CD14-positive monocyte (primary cell): ENCODE results near the gene EYS. TPM values are rescaled to one million over a fixed set of nuclear protein-coding genes. Genes with fewer than 3 reads are reported as not detected.

Experiments used
- DNase-seq, 3 donors: peaks; one replicate each; pipeline ENCODE4 v3.0.0-alpha.2; 2011 to 2022
- H2AFZ ChIP-seq: 2 replicates; pipeline ENCODE4 v1.6.0; 2012; ENCODE audit warnings: mild to moderate bottlenecking, low read depth, low read length, inconsistent platforms; ENCODE audit not compliant: insufficient read depth, poor library complexity, severe bottlenecking
- H3K27ac ChIP-seq, 2 donors: 1 replicate in 1 of 2; 2 replicates in 1 of 2; pipeline ENCODE4 v1.5.1; 2012 to 2013; ENCODE audit warnings: low read length in 2 of 2, control low read depth in 1 of 2, inconsistent platforms in 1 of 2, low read depth in 1 of 2, mild to moderate bottlenecking in 1 of 2
- H3K27me3 ChIP-seq, 2 donors: one replicate each; pipeline versions ENCODE4 v1.6.0 to v1.6.1; 2011 to 2013; ENCODE audit warnings: low read length in 2 of 2; ENCODE audit not compliant: control insufficient read depth in 2 of 2, insufficient read depth in 2 of 2
- H3K36me3 ChIP-seq, 2 donors: replicated peaks in 1 of 2; 1 replicate in 1 of 2; 2 replicates in 1 of 2; pipeline versions ENCODE4 v1.5.1 to v1.6.1; 2012 to 2013; ENCODE audit warnings: low read length in 2 of 2, control low read depth in 1 of 2, inconsistent platforms in 1 of 2, mild to moderate bottlenecking in 1 of 2; ENCODE audit not compliant: insufficient read depth in 2 of 2, control insufficient read depth in 1 of 2
- H3K4me1 ChIP-seq, 2 donors: 1 replicate in 1 of 2; 2 replicates in 1 of 2; pipeline versions ENCODE4 v1.5.1 to v1.6.1; 2012 to 2013; ENCODE audit warnings: low read length in 2 of 2, control low read depth in 1 of 2, inconsistent platforms in 1 of 2, mild to moderate bottlenecking in 1 of 2, moderate library complexity in 1 of 2; ENCODE audit not compliant: insufficient read depth in 2 of 2, control insufficient read depth in 1 of 2
- H3K4me2 ChIP-seq: replicated peaks from 2 replicates; pipeline ENCODE3; 2012; ENCODE audit warnings: low read length, moderate library complexity, mild to moderate bottlenecking; ENCODE audit not compliant: poor library complexity, severe bottlenecking; ENCODE audit errors: extremely low read depth
- H3K4me3 ChIP-seq, 3 experiments: fragments of 200-600 bp in 1 of 3; sonication (generic) in 1 of 3; replicated peaks in 1 of 3; 1 replicate in 2 of 3; 2 replicates in 1 of 3; pipeline ENCODE4 v1.5.1; 2011 to 2013; ENCODE audit warnings: low read length in 3 of 3, mild to moderate bottlenecking in 3 of 3, control low read depth in 2 of 3, low read depth in 2 of 3, inconsistent platforms in 1 of 3, moderate library complexity in 1 of 3
- H3K79me2 ChIP-seq: 2 replicates; pipeline ENCODE4 v1.6.0; 2012; ENCODE audit warnings: mild to moderate bottlenecking, control low read depth, inconsistent platforms, low read length, moderate library complexity; ENCODE audit not compliant: insufficient read depth
- H3K9ac ChIP-seq: 2 replicates; pipeline ENCODE4 v1.6.0; 2017; ENCODE audit warnings: low read length, mild to moderate bottlenecking; ENCODE audit not compliant: insufficient read depth, poor library complexity, severe bottlenecking
- H3K9me3 ChIP-seq, 2 donors: replicated peaks in 1 of 2; 1 replicate in 1 of 2; 2 replicates in 1 of 2; pipeline versions ENCODE4 v1.5.1 to v1.6.1; 2012 to 2013; ENCODE audit warnings: low read length in 2 of 2, control low read depth in 1 of 2; ENCODE audit not compliant: control insufficient read depth in 1 of 2, insufficient read depth in 1 of 2
- H4K20me1 ChIP-seq: 2 replicates; pipeline ENCODE4 v1.6.0; 2012; ENCODE audit warnings: mild to moderate bottlenecking, low read length, control low read depth, moderate library complexity; ENCODE audit not compliant: insufficient read depth
- H3K27ac Mint-ChIP-seq, 7 donors: one replicate each; pipeline ENCODE4 v1.8.0; 2020; ENCODE audit warnings: mild to moderate bottlenecking in 7 of 7, mixed read lengths in 7 of 7, moderate library complexity in 6 of 7, inconsistent platforms in 2 of 7
- H3K27me3 Mint-ChIP-seq, 3 donors: one replicate each; pipeline ENCODE4 v1.8.0; 2021 to 2022; ENCODE audit warnings: low read depth in 3 of 3, mild to moderate bottlenecking in 3 of 3, mixed read lengths in 3 of 3, moderate library complexity in 3 of 3, inconsistent platforms in 1 of 3
- H3K36me3 Mint-ChIP-seq, 2 donors: one replicate each; pipeline ENCODE4 v1.8.0; 2020; ENCODE audit warnings: mixed read lengths in 2 of 2, inconsistent platforms in 1 of 2, mild to moderate bottlenecking in 1 of 2
- H3K4me1 Mint-ChIP-seq: one replicate; pipeline ENCODE4 v1.8.0; 2020; ENCODE audit warnings: mild to moderate bottlenecking, mixed read lengths
- H3K4me3 Mint-ChIP-seq, 2 donors: one replicate each; pipeline ENCODE4 v1.8.0; 2020; ENCODE audit warnings: mild to moderate bottlenecking in 2 of 2, mixed read lengths in 2 of 2, moderate library complexity in 1 of 2
- H3K9me3 Mint-ChIP-seq, 7 donors: one replicate each; pipeline ENCODE4 v1.8.0; 2020 to 2022; ENCODE audit warnings: mixed read lengths in 7 of 7, mild to moderate bottlenecking in 6 of 7, moderate library complexity in 6 of 7, inconsistent platforms in 2 of 7
- CTCF ChIP-seq: fragments of 200-600 bp; IDR thresholded peaks from one replicate; pipeline ENCODE4 v1.8.0; 2022; ENCODE audit warnings: antibody characterized with exemption, mild to moderate bottlenecking
- WGBS: methylation state at CpG from one replicate; pipeline ENCODE4 v1.1.5; 2013; ENCODE audit warnings: missing lambda C conversion rate; ENCODE audit not compliant: insufficient coverage; 5-methylcytosine and 5-hydroxymethylcytosine counted together
- intact Hi-C, 2 donors: fragments of 100-400 bp; cut with micrococcal nuclease; formaldehyde crosslinking; loops; one replicate each; pipeline versions ENCODE4 v1.15.0 to v1.15.1; 2023
- polyA plus RNA-seq, 3 donors: library from polyadenylated mRNA; depleted of rRNA in 1 of 3; unstranded in 2 of 3; stranded (reverse) in 1 of 3; fragments of 300-500 nt in 2 of 3; fragments of >200 nt in 1 of 3; fragmentation: Illumina TruSeq in 2 of 3; gene quantifications; 1 replicate in 2 of 3; 2 replicates in 1 of 3; pipeline ENCODE4 v1.2.3, GENCODE V29; 2012 to 2021

The EYS gene
- polyA plus RNA-seq, 3 donors, result 0.01 to 0.03 TPM; not detected in 1

GRCh38 chr6:64334636-64335035 is 1372.4 kb downstream of the EYS start:
- Histone ChIP-seq H4K20me1 (no peaks in the 10 kb centered on the region), H3K27ac (no peak overlapping the region), H3K27me3 (no peaks in the 10 kb centered on the region), H3K9me3 (no peaks in the 10 kb centered on the region), H3K4me3 (no peak overlapping the region), H2AFZ (no peak overlapping the region), H3K36me3 (no peaks in the 10 kb centered on the region), H3K4me2 (no peak overlapping the region), H3K79me2 (no peaks in the 10 kb centered on the region), H3K4me1 (no peaks in the 10 kb centered on the region), H3K9ac (no peak overlapping the region)
- Mint-ChIP-seq H3K27ac (no peak overlapping the region), H3K4me1 (no peaks in the 10 kb centered on the region), H3K27me3 (peaks cover 0 to 1% (median 0%) of the 10 kb centered on the region in 3 donors), H3K9me3 (peaks cover 0 to 5% (median 0%) of the 10 kb centered on the region in 7 donors), H3K4me3 (no peak overlapping the region), H3K36me3 (no peaks in the 10 kb centered on the region)
- DNase-seq, result no peak
- TF ChIP-seq CTCF, result no peak
- WGBS, result no CpG with 5 or more reads among the region's 1 CpG
- intact Hi-C loops, result loop anchor here in 1 of 2 donors (5.0 kb wide), 1 partner anchor 412 kb away; no protein-coding TSS in a partner anchor

GRCh38 chr6:64330694-64331307 is 1376.2 kb downstream of the EYS start:
- Histone ChIP-seq H4K20me1 (no peaks in the 10 kb centered on the region), H3K79me2 (no peaks in the 10 kb centered on the region), H3K27ac (no peak overlapping the region), H3K9ac (no peak overlapping the region), H3K36me3 (no peaks in the 10 kb centered on the region), H3K27me3 (no peaks in the 10 kb centered on the region), H2AFZ (no peak overlapping the region), H3K4me1 (no peaks in the 10 kb centered on the region), H3K4me3 (no peak overlapping the region), H3K9me3 (peaks cover 0 to 8% of the 10 kb centered on the region in 2 donors), H3K4me2 (no peak overlapping the region)
- Mint-ChIP-seq H3K9me3 (peaks cover 0 to 8% (median 3%) of the 10 kb centered on the region in 7 donors), H3K27me3 (peaks cover 0 to 4% (median 2%) of the 10 kb centered on the region in 3 donors), H3K27ac (no peak overlapping the region), H3K36me3 (no peaks in the 10 kb centered on the region), H3K4me1 (no peaks in the 10 kb centered on the region), H3K4me3 (no peak overlapping the region)
- WGBS, result 0% methylated on average over 3 of the region's 5 CpGs
- TF ChIP-seq CTCF, result peak; percentile 51
- intact Hi-C loops, result loop anchor here in 1 of 2 donors (5.0 kb wide), 1 partner anchor 408 kb away; no protein-coding TSS in a partner anchor
- DNase-seq, result peak in 2 of 3 donors; percentile 10 to 18
